CD4-positive, alpha-beta T cell (primary cell): ENCODE data around the gene TULP4. TPM values are rescaled to one million over a fixed set of nuclear protein-coding genes. Genes with fewer than 3 reads are reported as not detected.

Experiments
- ATAC-seq: fragments of 200-7000 bp; cut with Tn5 transposase; one replicate; pipeline ENCODE4 v1.10.0; 2022; ENCODE audit warnings: mild to moderate bottlenecking; ENCODE audit not compliant: poor library complexity
- CTCF ChIA-PET: fragments of 350-600 bp; sonication (Branson Sonifier 250); formaldehyde crosslinking; loops from one replicate; lab custom pipeline; 2021; ENCODE audit warnings: antibody characterized with exemption, inconsistent platforms; lab: Charles Lee
- POLR2A ChIA-PET: fragments of 350-600 bp; sonication (Branson Sonifier 250); formaldehyde crosslinking; loops from one replicate; lab custom pipeline; 2021; ENCODE audit warnings: antibody characterized with exemption, inconsistent platforms; lab: Charles Lee
- DNase-seq, 14 experiments: peaks; one replicate each; pipeline ENCODE4 v3.0.0-alpha.2; 2013 to 2020; ENCODE audit warnings: mixed read lengths in 2 of 14
- H3K27ac ChIP-seq, 2 donors: one replicate each; pipeline versions ENCODE4 v1.5.1 to v1.7.0; 2013; ENCODE audit warnings: low read length in 2 of 2, low read depth in 1 of 2, mild to moderate bottlenecking in 1 of 2
- H3K27me3 ChIP-seq, 2 experiments: 1 replicate in 1 of 2; 2 replicates in 1 of 2; pipeline versions ENCODE4 v1.6.1 to v1.7.0; 2013; ENCODE audit warnings: low read length in 2 of 2, control low read depth in 1 of 2, mild to moderate bottlenecking in 1 of 2, moderate library complexity in 1 of 2; ENCODE audit not compliant: insufficient read depth in 2 of 2, control insufficient read depth in 1 of 2
- H3K36me3 ChIP-seq: one replicate; pipeline ENCODE4 v1.6.1; 2013; ENCODE audit warnings: low read length, control low read depth; ENCODE audit not compliant: insufficient read depth
- H3K4me1 ChIP-seq: one replicate; pipeline ENCODE4 v1.6.1; 2013; ENCODE audit warnings: low read length, control low read depth; ENCODE audit not compliant: insufficient read depth
- H3K4me3 ChIP-seq: one replicate; pipeline ENCODE4 v1.5.1; 2013; ENCODE audit warnings: mild to moderate bottlenecking, low read length, moderate library complexity
- H3K9me3 ChIP-seq, 2 experiments: 1 replicate in 1 of 2; 2 replicates in 1 of 2; pipeline versions ENCODE4 v1.6.1 to v1.7.0; 2013; ENCODE audit warnings: low read length in 2 of 2, mild to moderate bottlenecking in 2 of 2, control low read depth in 1 of 2, moderate library complexity in 1 of 2; ENCODE audit not compliant: control insufficient read depth in 1 of 2, insufficient read depth in 1 of 2
- H3K27ac Mint-ChIP-seq: one replicate; pipeline ENCODE4 v1.8.0; 2020; ENCODE audit warnings: mixed read lengths
- H3K27me3 Mint-ChIP-seq: one replicate; pipeline ENCODE4 v1.8.0; 2021; ENCODE audit warnings: mixed read lengths
- H3K36me3 Mint-ChIP-seq: one replicate; pipeline ENCODE4 v1.8.0; 2021; ENCODE audit warnings: low read depth, mixed read lengths
- H3K4me1 Mint-ChIP-seq: one replicate; pipeline ENCODE4 v1.8.0; 2021; ENCODE audit warnings: low read depth, mixed read lengths
- H3K4me3 Mint-ChIP-seq: one replicate; pipeline ENCODE4 v1.8.0; 2020; ENCODE audit warnings: mild to moderate bottlenecking, mixed read lengths
- H3K9me3 Mint-ChIP-seq: one replicate; pipeline ENCODE4 v1.8.0; 2020; ENCODE audit warnings: mixed read lengths
- CTCF ChIP-seq: fragments of 200-600 bp; IDR thresholded peaks from one replicate; pipeline ENCODE4 v1.8.0; 2022; ENCODE audit warnings: antibody characterized with exemption, mild to moderate bottlenecking
- intact Hi-C, 2 experiments: fragments of 100-400 bp; cut with DNase I in 1 of 2; cut with micrococcal nuclease in 1 of 2; formaldehyde crosslinking; loops; one replicate each; pipeline versions ENCODE4 v1.15.1 to v1.9.0; 2023 to 2025; cut with DNase I, micrococcal nuclease
- total RNA-seq, 174 experiments: library from RNA in 2 of 174; stranded (reverse) in 2 of 174; gene quantifications; one replicate each; pipeline ENCODE4 v1.2.3 and lab custom pipeline; 2021 to 2026

Gene TULP4
- total RNA-seq, 2 experiments from 2014 or later: 66.1 to 68.2 TPM

GRCh38 chr6:158417760-158418098, 105.5 kb downstream of the TULP4 start:
- ATAC-seq (no peak), DNase-seq (no peak)
- ChIA-PET CTCF (interaction anchor here (0.6 kb wide), 1 partner anchor 22 kb away, joined by 3 read pairs; no protein-coding TSS in a partner anchor), POLR2A (interaction anchor here (0.7 kb wide), 1 partner anchor 142 kb away, joined by 4 read pairs; no protein-coding TSS in a partner anchor)
- Mint-ChIP-seq H3K9me3 (no peaks in the 10 kb centered on the region), H3K4me1 (no peaks in the 10 kb centered on the region), H3K36me3 (peaks cover 53% of the 10 kb centered on the region), H3K27me3 (no peaks in the 10 kb centered on the region), H3K27ac (no peak overlapping the region), H3K4me3 (no peak overlapping the region)
- Histone ChIP-seq H3K9me3 (peaks cover 0 to 6% of the 10 kb centered on the region in 2 experiments), H3K27me3 (no peaks in the 10 kb centered on the region), H3K27ac (no peak overlapping the region), H3K4me3 (no peak overlapping the region), H3K36me3 (peaks cover 26% of the 10 kb centered on the region), H3K4me1 (no peaks in the 10 kb centered on the region)
- intact Hi-C loops: no loop called here
- TF ChIP-seq CTCF: no peak

GRCh38 chr6:158418501-158418900, 106.2 kb downstream of the TULP4 start:
- no peaks in the 10 kb centered on the region for H3K4me1 Mint-ChIP-seq
- DNase-seq (no peak), ATAC-seq (no peak)
- Histone ChIP-seq H3K9me3 (peaks cover 0 to 8% of the 10 kb centered on the region in 2 experiments), H3K4me1 (no peaks in the 10 kb centered on the region), H3K4me3 (no peak overlapping the region), H3K27ac (no peak overlapping the region), H3K36me3 (peaks cover 20% of the 10 kb centered on the region), H3K27me3 (no peaks in the 10 kb centered on the region)
- H3K9me3 Mint-ChIP-seq: no peaks in the 10 kb centered on the region
- peaks cover 45% of the 10 kb centered on the region for H3K36me3 Mint-ChIP-seq
- CTCF ChIA-PET: interaction anchor here (1.2 kb wide), 1 partner anchor 197 kb away, joined by 5 read pairs; no protein-coding TSS in a partner anchor
- no peak for TF ChIP-seq CTCF
- POLR2A ChIA-PET: no interaction called here
- H3K27me3 Mint-ChIP-seq: no peaks in the 10 kb centered on the region
- no peak overlapping the region for H3K4me3 Mint-ChIP-seq
- intact Hi-C loops: no loop called here
- H3K27ac Mint-ChIP-seq: no peak overlapping the region

- H3K36me3 Mint-ChIP-seq: peaks cover 36% of the 10 kb centered on the region
- Histone ChIP-seq H3K27me3 (no peaks in the 10 kb centered on the region), H3K27ac (no peak overlapping the region), H3K4me3 (no peak overlapping the region), H3K36me3 (peaks cover 11% of the 10 kb centered on the region), H3K9me3 (peaks cover 0 to 8% of the 10 kb centered on the region in 2 experiments), H3K4me1 (no peaks in the 10 kb centered on the region)
- no peak for TF ChIP-seq CTCF
- CTCF ChIA-PET: interaction anchor here (1.2 kb wide), 1 partner anchor 198 kb away, joined by 5 read pairs; no protein-coding TSS in a partner anchor
- no peaks in the 10 kb centered on the region for H3K4me1 Mint-ChIP-seq
- intact Hi-C loops: no loop called here
- H3K27me3 Mint-ChIP-seq: no peaks in the 10 kb centered on the region
- POLR2A ChIA-PET: no interaction called here
- ATAC-seq (no peak), DNase-seq (no peak)
- H3K9me3 Mint-ChIP-seq: no peaks in the 10 kb centered on the region
- no peak overlapping the region for H3K27ac Mint-ChIP-seq
- no peak overlapping the region for H3K4me3 Mint-ChIP-seq
Observed at GRCh38 chr6:158419339-158419909, 107.2 kb downstream of the TULP4 start.
